IgD-negative memory B cell (primary cell): ENCODE results near the gene METRN. TPM values are rescaled to one million over a fixed set of nuclear protein-coding genes. Genes with fewer than 3 reads are reported as not detected.

ENCODE experiments used
- H3K27ac Mint-ChIP-seq, 3 donors: one replicate each; pipeline ENCODE4 v1.8.0; 2020 to 2022; ENCODE audit warnings: mild to moderate bottlenecking in 3 of 3, mixed read lengths in 3 of 3, moderate library complexity in 1 of 3
- H3K27me3 Mint-ChIP-seq: one replicate; pipeline ENCODE4 v1.8.0; 2021; ENCODE audit warnings: mixed read lengths
- H3K36me3 Mint-ChIP-seq: one replicate; pipeline ENCODE4 v1.8.0; 2020; ENCODE audit warnings: mild to moderate bottlenecking, mixed read lengths
- H3K4me1 Mint-ChIP-seq, 3 donors: one replicate each; pipeline ENCODE4 v1.8.0; 2020 to 2022; ENCODE audit warnings: mixed read lengths in 3 of 3, mild to moderate bottlenecking in 1 of 3
- H3K4me3 Mint-ChIP-seq, 4 donors: one replicate each; pipeline ENCODE4 v1.8.0; 2020 to 2022; ENCODE audit warnings: mild to moderate bottlenecking in 4 of 4, mixed read lengths in 4 of 4, moderate library complexity in 3 of 4
- H3K9me3 Mint-ChIP-seq, 3 donors: one replicate each; pipeline ENCODE4 v1.8.0; 2020 to 2021; ENCODE audit warnings: mixed read lengths in 3 of 3, mild to moderate bottlenecking in 1 of 3
- polyA plus RNA-seq: library from polyadenylated mRNA; unstranded; fragments of 300-500 nt; fragmentation: Illumina TruSeq; gene quantifications from one replicate; pipeline ENCODE4 v1.2.3, GENCODE V29; 2021

Gene METRN
- polyA plus RNA-seq, 1 donor from 2014 or later: 2.8 TPM

DNA sequence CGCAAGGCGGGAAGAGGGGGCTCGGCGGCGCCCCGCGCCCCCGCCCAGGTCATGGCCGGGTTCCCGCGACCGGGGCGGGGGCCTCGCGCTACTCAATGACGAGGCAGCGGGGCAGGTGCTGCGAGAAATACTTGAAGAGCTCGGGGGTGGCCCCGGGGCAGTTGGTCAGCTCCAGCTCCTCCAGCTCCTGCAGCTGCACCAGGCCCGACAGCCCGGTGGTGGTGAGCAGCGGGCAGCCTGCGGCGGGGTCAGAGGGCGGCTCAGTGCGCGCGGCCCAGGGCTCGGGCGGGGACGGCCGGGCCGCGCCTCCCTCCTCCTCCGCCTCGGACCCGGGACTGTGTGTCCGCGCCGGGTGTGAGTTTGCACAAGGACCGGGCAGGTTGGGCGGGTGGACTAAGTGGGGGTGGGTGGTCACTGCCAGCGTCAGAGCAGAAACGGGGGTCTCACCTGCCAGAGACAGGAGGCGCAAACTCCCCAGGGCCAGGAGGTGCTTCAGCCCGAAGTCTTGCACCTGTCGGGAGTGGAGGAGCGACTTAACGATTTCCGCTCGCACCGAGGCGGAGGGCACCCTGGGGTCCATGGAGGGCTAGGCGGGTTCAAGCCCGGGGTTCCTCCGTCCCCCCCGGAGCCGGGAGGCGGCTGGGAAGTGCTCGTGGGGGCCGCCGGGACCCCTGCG, 20.6 kb upstream of the METRN start:
- H3K9me3 Mint-ChIP-seq: no peaks in the 10 kb centered on the region
- H3K27ac Mint-ChIP-seq: peak overlapping the region in 1 of 3 donors; percentile 71
- peaks cover 9% of the 10 kb centered on the region for H3K27me3 Mint-ChIP-seq
- H3K4me3 Mint-ChIP-seq: peak overlapping the region; percentile 50 to 89 (median 76)
- H3K4me1 Mint-ChIP-seq: peaks cover 8 to 13% (median 10%) of the 10 kb centered on the region in 3 donors
- no peaks in the 10 kb centered on the region for H3K36me3 Mint-ChIP-seq

DNA sequence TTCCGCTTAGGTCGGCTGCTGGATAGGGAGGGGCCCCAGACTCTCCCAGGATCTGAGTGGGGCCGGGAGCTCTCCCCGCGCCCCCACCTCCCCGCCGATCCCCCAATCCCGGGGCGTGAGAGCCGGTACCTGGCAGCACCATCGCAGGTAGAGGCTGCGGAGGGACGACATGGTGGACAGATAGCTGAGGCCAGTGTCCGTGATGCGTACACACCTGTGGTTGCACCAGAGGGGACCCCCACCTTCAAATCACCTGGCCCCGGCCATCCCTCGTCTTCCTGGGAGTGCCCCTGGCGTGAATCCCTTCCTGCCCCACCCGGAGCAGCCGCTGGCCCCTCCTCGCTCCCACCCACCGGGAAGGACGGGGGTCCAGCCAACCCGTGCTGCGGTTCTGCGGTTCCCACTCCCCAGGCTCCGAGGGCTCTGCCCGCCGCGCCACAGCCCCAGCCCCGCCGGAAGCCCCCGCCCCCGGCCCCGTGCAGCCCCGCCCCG, 20.0 kb upstream of the METRN start:
- Mint-ChIP-seq H3K9me3 (no peaks in the 10 kb centered on the region), H3K27ac (peak overlapping the region in 1 of 3 donors; percentile 71), H3K27me3 (peaks cover 9% of the 10 kb centered on the region), H3K36me3 (no peaks in the 10 kb centered on the region), H3K4me3 (peak overlapping the region in 2 of 4 donors; percentile 17 to 76), H3K4me1 (peaks cover 8 to 12% (median 10%) of the 10 kb centered on the region in 3 donors)

DNA sequence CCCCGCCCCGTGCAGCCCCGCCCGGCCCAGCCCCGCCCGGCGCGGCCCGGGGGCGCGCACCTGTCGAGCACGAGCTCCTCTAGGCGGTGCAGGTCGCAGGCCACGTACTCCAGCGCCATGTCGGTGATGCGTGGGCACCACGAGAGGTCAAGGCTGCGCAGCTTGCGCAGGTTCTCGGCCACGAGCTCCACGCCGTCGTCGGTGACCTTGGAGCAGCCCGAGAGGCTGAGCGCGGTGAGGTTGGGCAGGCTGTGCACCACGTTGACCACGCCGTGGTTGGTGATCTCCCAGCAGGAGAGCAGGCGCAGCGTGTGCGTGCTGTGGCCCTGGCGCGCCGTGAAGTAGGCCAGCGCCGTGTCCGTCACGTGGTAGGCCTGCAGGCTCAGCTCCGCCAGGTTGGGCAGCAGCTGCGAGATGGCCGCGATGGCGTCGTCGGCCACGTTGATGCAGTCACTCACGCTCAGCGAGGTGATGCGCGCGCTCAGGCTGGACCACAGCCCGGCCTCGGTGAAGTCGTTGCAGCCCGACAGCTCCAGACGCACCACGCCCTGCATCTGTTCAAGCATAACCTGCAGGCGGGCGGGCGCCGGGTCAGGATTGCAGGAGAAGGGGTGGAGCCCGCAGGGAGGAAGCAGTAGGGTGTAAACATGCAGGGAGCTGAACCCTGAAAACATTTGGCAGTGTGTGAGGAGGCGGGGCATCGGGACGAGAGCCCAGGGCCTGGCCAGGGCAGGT, 19.4 kb upstream of the METRN start:
- H3K9me3 Mint-ChIP-seq: no peaks in the 10 kb centered on the region
- peaks cover 5 to 12% (median 6%) of the 10 kb centered on the region in 3 donors for H3K4me1 Mint-ChIP-seq
- H3K36me3 Mint-ChIP-seq: no peaks in the 10 kb centered on the region
- peaks cover 9% of the 10 kb centered on the region for H3K27me3 Mint-ChIP-seq
- H3K4me3 Mint-ChIP-seq: peak overlapping the region; percentile 76 to 80 (median 78)
- H3K27ac Mint-ChIP-seq: peak overlapping the region in 2 of 3 donors; percentile 72 to 76

DNA sequence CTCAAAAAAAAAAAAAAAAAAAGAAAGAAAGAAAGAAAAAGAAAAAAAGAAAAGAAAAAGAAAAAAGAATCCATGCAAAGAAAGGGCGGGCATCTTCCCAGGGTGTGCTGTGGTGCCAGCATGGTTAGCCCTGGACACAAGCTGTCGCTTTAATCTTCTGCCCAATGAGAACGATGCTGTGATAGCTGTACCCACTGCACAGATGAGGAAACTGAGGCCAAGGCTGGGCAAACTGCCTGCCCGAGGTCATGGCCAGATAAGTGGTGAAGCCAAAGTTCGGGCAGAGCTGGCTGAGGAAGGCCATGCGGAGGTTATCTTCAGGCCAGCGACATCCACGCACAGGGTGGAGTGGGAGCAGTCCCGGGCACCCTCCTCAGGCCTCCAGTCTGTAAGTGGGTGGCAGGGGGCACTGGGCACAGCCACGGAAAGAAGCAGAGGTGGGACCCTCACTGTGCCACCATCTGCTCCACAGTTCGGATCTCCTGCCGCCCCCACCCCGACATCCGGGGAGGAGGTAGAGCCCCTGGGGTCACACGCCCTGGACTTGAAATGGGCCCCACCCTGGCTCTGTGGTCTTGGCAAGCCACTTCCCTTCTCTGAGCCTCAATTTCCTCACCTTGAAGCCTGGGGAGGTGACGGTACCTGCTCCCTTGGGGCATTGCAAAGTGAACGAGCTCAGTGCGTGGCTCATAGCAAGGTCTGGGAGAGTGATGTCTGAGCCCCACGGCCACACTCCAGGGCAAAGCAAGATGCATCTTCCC, 15.8 kb upstream of the METRN start:
- Mint-ChIP-seq H3K27ac (no peak overlapping the region), H3K36me3 (peaks cover 2% of the 10 kb centered on the region), H3K4me1 (peaks cover 0 to 7% (median 4%) of the 10 kb centered on the region in 3 donors), H3K9me3 (no peaks in the 10 kb centered on the region), H3K27me3 (peaks cover 22% of the 10 kb centered on the region), H3K4me3 (peak overlapping the region in 1 of 4 donors; percentile 65)

DNA sequence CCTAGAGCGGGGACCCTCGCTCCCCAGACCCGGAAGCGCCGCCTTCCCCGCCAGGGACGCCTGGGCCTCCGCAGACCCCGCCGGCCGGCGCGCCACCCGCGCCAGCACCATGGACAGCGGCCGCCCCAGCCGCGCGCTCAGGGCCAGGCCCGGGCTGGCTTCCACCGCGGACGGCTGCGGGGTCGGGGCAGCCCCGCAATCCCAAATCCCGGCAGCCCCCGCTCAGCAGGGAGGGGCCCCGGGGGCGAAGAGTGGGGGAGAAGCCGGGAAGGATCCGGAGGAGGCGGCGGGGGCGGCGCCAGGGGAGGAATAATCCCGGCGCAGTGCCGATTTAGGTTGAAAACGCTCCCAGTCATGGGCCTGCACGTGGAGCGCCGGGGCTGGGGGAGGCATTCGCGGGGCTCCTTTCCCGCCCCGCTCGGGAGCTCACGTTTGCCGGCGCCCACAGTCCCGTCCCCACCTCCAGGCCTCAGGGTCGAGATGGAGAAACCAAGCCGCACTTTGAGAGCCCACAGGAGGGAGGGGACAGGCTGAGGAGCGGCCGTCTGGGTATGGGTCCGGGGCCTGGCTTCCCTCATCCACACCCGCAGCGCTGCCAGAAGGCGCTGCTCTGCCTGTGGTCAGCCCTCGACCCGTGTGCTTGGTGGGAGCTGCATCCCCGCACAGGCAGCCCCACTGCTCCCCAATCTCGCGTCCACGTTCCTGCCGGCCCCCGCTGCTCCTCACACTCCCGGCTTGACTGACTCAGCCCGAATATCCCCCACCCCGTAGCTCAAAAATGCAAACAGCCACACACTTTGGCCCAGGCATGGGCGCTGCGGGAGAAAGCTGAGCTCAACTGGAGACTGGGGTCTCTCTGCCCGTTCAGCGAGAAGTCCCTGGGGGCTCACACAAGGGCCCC, 14.0 kb upstream of the METRN start:
- Mint-ChIP-seq H3K27me3 (peaks cover 18% of the 10 kb centered on the region), H3K4me3 (no peak overlapping the region), H3K4me1 (peaks cover 0 to 3% (median 3%) of the 10 kb centered on the region in 3 donors), H3K9me3 (no peaks in the 10 kb centered on the region), H3K36me3 (peaks cover 2% of the 10 kb centered on the region), H3K27ac (no peak overlapping the region)

DNA sequence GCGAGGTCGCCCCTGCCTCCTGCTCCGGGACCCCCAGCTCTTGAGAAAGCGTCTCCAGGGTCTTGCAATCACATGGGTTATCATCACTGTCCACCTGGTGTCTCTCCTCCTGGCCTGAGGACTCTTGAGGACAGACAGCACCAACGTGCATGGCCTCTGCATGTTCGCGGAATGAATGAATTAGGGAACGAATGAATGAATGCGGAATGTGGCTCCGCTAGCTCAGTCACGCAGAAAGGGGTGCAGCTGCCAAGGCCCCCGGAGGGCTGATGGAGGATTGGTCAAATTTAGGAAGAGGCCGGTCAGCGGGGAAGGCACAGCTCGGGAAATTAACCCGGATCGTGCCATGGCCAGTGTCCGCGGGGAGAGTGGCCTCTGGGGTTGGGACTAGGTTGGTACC, 12.6 kb upstream of the METRN start:
- peaks cover 0 to 4% (median 3%) of the 10 kb centered on the region in 3 donors for H3K4me1 Mint-ChIP-seq
- H3K27me3 Mint-ChIP-seq: peaks cover 26% of the 10 kb centered on the region
- peak overlapping the region in 1 of 4 donors; percentile 78 for H3K4me3 Mint-ChIP-seq
- no peaks in the 10 kb centered on the region for H3K9me3 Mint-ChIP-seq
- peak overlapping the region in 1 of 3 donors; percentile 90 for H3K27ac Mint-ChIP-seq
- H3K36me3 Mint-ChIP-seq: peaks cover 2% of the 10 kb centered on the region

DNA sequence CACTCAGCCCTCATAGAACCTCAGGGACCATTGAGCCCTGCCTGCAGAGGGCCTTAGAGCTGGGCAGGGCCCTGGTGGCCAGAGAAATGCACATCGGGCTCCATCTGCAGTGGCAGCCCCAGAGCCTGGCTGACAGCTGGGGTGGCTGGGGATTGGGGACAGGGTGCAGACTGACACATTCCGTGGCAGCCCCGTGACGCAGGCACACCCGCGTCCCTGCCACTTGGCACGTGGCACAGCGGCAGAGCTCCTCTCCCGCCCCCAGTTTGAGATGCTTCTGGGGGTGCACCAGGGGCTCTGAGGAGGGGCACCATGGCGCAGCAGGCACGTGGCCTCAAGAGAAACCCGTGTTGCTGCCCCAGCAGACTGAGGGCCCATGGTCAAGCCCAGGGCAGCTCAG, 11.5 kb upstream of the METRN start:
- Mint-ChIP-seq H3K27me3 (peaks cover 34% of the 10 kb centered on the region), H3K4me1 (peaks cover 0 to 4% (median 3%) of the 10 kb centered on the region in 3 donors), H3K9me3 (no peaks in the 10 kb centered on the region), H3K4me3 (peak overlapping the region in 1 of 4 donors; percentile 43), H3K36me3 (peaks cover 2% of the 10 kb centered on the region), H3K27ac (no peak overlapping the region)

DNA sequence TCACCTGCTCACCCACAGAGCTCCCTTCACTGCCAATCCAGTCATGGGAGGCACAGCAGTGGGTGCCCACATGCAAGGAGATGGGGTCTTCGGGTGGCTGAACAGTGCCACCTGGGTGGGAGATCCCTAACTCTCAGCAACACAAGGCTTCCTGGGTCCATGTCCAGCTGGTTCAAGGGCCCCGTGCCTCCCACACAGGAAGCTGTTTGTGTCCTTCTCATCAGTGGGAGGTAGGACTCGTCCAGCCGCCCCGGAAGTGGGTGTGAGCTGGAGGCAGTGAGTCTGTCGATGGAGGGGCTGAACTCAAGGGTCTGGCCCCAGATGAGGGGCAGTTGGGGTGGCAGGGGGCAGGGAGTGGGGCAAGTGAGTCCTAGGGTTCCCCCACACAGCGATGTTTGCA, 10.9 kb upstream of the METRN start:
- Mint-ChIP-seq H3K27ac (no peak overlapping the region), H3K27me3 (peaks cover 36% of the 10 kb centered on the region), H3K36me3 (peaks cover 2% of the 10 kb centered on the region), H3K9me3 (no peaks in the 10 kb centered on the region), H3K4me3 (no peak overlapping the region), H3K4me1 (peaks cover 0 to 4% (median 3%) of the 10 kb centered on the region in 3 donors)

DNA sequence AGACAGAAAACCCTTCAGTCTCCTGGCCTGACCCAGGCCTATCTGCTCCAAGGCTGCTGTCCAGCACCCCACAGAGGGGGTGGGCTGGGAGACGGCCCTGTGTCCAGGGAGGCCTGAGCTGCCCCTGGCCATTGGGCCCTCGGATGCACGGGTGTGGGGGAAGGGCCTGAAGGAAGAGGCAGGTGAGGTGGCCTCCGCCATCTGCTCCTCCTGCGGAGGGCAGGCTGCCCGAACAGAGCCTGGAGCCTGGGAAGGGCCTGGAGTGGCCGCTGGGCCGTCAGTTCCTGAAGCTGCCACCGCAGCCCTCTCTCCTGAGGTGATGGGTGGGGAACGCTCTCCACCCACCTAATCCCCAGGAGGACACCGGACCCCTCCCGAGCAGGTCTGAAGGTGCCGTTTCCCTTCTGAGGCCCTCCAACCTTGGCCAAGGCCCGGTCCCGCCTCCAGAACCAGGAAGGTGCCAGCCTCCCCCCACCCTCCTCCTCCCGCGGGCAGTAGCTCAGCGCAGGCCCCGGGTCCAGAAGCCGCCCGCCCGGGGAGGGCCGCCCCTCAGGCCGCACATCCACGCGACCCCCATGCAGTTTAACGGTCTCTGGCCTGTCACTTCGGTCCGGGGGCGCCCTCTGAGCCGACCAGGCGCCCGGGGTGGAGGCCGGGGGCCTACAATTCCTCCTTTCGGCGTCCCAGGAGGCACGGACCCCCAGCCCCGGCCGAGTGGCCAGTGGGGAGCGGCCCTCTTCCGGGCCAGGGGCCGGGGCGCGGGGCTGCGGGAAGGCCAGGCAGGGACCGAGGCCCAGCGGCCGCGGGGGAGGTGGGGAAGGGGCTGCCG, 10.2 kb upstream of the METRN start:
- Mint-ChIP-seq H3K36me3 (peaks cover 2% of the 10 kb centered on the region), H3K27me3 (peaks cover 40% of the 10 kb centered on the region), H3K4me1 (peaks cover 0 to 3% (median 1%) of the 10 kb centered on the region in 3 donors), H3K27ac (no peak overlapping the region), H3K9me3 (no peaks in the 10 kb centered on the region), H3K4me3 (peak overlapping the region in 1 of 4 donors; percentile 33)

DNA sequence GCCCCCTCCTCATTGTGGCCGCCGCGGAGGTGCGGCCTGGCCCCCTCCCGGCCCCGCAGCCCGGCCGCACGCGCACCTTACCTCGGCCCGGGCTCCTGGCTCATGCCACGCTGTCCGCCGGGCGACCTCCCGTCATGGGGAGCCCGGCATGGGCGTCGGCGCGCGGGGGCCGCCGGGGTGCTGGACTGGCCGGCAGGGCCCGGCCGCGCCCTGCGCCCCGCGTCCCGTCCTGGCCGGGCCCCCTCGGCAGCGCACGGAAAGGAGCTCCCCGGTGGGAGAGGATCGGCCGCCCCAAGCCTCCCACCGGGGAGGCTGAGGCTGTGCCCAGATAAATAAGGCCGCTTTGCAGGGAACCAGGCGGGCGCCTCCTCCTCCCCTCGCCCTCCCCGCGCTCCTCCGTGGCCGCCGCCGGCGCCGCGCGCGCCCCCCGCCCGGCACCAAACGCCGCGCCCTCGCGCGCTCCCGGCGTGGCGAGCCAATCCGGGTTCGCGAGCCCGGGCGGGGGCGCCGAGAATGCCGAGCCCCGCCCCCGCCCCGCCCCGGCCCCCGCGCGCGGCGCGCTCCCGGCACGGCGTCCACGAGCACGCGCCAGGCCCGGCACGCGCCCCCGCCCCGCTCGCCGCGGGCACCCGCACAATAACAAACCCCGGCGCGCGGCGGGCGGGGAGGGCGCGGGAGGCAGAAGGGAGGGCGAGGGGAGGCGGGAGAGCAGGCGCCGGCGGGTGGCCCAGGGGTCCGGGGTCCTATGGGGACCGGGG, 9.3 kb upstream of the METRN start, which contains the start of gene FBXL16:
Gene FBXL16 (minus strand): TSS at position 371 of the 758 bp plus-strand sequence. CDS start 8,396 bp downstream, outside the sequence.
- Mint-ChIP-seq H3K36me3 (peaks cover 2% of the 10 kb centered on the region), H3K4me1 (peaks cover 0 to 3% (median 1%) of the 10 kb centered on the region in 3 donors), H3K4me3 (peak within 1 kb of the TSS in 1 of 4 donors; percentile 8), H3K27me3 (peaks cover 40% of the 10 kb centered on the region), H3K9me3 (no peaks in the 10 kb centered on the region), H3K27ac (no peak within 1 kb of the TSS)

DNA sequence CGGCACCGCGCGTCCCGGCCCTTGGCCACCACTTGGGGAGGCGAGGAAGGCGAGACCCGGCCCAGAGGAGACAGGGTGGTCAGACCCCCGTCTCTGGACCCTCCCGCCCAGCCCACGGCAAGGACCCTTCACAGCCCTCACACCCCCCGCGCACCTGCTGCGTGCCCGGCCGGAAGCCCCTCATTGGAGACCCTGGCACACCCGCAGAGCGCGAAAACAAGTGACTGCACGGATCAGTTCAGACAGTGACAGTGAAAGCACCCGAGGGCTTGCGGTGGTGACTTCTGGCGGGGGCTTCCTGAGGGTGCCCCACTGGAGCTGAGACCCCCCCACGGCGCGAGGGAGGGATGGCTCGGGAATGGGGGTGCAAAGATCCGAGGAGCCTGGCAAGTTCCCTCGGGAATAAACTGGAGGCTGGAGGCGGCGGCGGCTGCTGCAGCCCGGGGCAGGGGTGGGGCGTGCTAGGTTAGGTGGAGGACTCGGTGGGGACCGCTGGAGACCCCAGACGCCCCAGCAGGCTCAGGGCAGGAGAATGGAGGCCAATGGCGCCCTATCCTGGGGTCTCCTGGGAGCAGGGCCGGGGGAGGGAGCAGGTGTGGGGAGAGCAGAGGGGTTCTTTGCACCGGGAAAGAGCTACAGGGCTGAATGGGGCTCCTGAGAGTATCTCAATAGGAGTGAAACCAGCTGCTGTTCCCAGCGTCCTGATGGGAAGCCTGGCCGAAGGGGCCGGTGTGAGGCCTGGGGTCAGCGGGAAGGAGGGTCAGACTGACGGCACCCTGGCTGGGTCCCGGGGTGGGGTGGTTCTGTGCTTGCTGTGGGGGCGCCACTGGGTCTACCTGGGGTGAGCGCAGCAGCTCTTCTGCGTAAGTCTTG, 8.5 kb upstream of the METRN start:
- Mint-ChIP-seq H3K36me3 (peaks cover 2% of the 10 kb centered on the region), H3K27ac (peak overlapping the region in 1 of 3 donors; percentile 88), H3K27me3 (peaks cover 37% of the 10 kb centered on the region), H3K9me3 (no peaks in the 10 kb centered on the region), H3K4me1 (peaks cover 0 to 5% (median 1%) of the 10 kb centered on the region in 3 donors), H3K4me3 (peak overlapping the region in 1 of 4 donors; percentile 8)

DNA sequence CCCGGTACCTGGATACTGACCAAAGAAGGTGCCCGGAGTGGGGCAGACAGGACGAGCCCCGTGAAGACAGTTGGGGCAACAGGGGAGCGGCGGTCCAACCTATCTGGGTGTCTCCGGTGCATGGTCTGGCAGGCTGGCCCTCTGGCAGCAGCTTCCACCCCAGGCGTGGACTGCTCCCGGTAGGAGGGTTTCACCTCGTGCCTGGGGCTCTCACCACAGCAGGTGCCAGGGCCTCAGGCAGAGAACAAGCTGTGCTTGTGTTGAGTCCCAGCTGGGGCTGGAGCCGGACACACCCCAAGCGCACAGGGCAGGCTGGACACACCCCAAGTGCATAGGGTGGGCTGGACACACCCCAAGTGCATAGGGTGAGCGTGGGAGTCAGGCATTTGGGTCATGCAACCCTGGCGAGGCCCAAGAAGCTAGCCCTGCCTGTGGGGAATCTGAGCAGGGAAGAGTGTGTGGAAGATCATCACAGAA, 7.8 kb upstream of the METRN start:
- H3K27me3 Mint-ChIP-seq: peaks cover 32% of the 10 kb centered on the region
- H3K4me1 Mint-ChIP-seq: peaks cover 0 to 5% (median 1%) of the 10 kb centered on the region in 3 donors
- no peaks in the 10 kb centered on the region for H3K9me3 Mint-ChIP-seq
- peak overlapping the region in 1 of 3 donors; percentile 88 for H3K27ac Mint-ChIP-seq
- H3K36me3 Mint-ChIP-seq: peaks cover 2% of the 10 kb centered on the region
- H3K4me3 Mint-ChIP-seq: no peak overlapping the region
